HG03469 (cell line): ENCODE results near the gene DPM3.
"Not testable (repeated sequence)": the region's sequence is repeated elsewhere in the genome, so short reads cannot be mapped to it uniquely, and the experiment has no call there.

ENCODE experiments used
- ATAC-seq: cut with Tn5 transposase; IDR thresholded peaks from one replicate; pipeline ENCODE4 v1.9.1; 2021; ENCODE audit warnings: mild to moderate bottlenecking, moderate library complexity, moderate number of reproducible peaks; ENCODE audit not compliant: unreplicated experiment

Gene DPM3

DNA sequence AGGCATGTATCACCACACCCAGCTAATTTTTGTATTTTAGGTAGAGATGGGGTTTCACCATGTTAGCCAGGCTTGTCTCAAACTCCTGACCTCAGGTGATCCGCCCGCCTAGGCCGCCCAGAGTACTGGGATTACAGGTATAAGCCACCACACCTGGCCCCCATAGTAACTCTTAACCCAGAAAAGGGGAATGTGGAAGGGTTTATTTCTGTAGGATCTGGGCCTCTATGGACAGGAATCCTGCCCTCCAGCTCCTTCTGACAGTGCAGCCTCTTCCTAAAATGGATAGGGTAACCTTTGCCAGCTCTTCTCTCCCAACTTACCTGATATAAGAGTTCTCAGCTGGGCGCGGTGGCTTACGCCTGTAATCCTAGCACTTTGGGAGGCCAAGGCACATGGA lies 22.3 kb upstream of the DPM3 start:
- not testable (repeated sequence) for ATAC-seq

- no peak for ATAC-seq
Observed at GRCh38 chr1:155160128-155160527, 19.8 kb upstream of the DPM3 start.

DNA sequence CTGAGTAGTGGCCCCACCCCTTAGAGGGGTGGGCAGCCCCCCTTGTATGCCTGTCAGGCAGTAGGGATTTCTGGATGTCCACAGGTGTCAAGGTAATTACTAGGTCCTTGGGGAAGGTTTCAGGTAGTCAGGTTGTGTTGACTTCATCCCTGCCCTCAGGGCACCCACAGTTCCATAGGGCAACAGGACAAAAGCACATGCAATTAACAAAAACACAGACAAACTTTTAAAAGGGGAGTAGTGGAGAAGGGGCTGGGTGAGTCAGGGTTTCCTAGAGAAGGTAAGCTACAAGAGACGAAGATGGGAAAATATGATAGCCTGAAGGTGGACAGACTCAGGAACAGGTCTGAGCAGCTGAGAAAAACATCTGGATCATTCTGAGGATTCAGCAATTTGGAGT lies 18.7 kb upstream of the DPM3 start:
- ATAC-seq = no peak

DNA sequence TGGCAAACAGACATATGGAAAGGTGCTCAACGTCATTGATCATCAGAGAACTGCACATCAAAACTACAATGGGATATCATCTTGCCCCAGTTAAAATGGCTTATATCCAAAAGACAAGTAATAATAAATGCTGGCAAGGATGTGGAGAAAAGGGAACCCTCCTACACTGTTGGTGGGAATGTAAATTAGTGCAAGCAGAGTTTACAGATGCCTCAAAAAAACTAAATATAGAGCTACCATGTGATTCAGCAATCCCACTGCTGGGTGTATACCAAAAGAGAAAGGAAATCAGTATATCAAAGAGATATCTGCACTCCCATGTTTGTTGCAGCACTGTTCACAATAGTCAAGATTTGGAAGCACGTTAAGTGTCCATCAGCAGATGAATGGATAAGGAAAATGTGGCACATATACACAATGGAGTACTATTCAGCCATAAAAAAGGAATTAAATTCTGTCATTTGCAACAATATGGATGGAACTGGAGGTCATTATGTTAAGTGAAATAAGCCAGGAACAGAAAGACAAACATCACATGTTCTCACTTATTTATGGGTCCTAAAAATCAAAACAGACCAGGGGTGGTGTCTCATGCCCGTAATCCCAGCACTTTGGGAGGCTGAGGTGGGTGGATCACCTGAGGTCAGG lies 15.8 kb upstream of the DPM3 start:
- ATAC-seq = not testable (repeated sequence)

DNA sequence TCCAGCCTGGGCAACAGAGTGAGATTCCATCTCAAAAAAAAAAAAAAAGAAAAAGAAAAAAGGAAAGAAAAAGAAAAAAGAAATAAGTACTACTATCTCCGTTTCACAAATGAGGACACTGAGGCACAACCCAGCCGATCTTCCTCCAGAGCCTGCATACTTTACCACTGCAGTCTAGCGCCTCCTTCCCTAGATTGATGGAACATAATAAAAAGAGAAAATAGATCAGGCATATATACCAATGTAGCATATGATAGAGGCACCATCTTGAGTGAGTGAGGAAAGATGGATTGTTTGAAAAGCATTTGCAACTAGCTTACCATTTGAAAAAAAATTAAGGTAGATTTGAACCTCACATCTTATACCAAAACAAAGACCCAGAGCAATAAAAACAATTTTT lies 5.2 kb upstream of the DPM3 start:
- no peak for ATAC-seq

DNA sequence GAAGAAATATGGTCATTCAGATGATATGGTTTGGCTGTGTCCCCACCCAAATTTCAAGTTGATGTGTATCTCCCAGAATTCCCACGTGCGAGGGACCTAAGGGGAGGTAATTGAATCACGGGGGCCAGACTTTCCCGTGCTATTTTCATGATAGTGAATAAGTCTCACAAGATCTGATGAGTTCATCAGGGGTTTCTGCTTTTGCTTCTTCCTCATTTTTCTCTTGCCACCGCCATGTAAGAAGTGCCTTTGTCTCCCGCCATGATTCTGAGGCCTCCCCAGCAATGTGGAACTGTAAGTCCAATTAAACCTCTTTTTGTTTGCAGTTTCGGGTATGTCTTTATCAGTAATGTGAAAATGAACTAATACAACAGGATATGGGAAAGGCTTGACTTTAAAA lies 1.4 kb upstream of the DPM3 start:
- no peak for ATAC-seq

DNA sequence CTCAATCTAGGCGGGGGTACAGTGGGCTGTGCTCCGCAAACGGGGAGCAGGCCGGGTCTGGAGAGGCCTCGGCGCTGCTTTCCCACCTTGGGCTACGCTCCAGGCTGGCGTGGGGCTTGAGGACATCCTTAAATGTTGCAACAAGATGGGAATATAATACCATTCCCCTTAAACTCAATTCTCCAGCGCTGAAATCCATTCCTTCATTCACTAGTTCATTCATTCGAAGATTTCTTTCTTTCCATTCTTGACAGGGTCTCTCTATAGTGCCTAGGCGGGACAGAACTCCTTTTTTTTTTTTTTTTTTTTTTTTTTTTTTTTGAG lies 261 bp upstream of the DPM3 start:
- no peak for ATAC-seq

DNA sequence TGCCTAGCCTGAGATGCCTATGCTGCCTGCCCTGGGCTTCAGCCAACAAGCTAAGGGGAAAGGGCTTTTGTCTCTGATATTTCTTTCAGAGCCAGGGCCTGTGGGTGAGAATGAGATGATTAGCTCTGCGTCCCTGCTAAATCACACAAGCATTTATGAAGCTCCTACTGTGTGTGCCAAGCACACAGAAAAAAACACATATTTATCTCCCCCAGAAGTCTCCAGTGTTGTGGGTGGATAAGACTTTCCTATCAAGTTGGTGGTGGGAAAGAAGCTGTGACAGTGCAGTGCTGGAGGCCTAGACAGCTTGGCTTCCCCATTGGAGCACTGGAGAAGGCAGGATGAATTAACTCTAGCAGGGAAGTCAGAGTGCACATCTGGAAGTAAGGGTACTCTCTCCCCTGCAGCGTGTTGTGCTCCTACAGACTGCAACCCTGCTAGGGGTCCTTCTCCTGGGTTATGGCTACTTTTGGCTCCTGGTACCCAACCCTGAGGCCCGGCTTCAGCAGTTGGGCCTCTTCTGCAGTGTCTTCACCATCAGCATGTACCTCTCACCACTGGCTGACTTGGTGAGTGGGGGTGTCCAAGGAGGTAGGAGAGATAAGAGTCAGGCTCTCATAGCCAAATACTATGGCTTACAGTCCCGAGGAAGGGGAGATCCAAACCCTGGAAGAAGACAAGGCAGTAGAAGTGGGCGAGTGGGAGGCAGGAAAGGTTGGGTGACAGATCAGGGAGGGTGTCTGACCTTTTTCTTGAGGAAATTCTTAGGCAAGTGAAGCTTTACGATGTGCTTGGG lies 3.0 kb downstream of the DPM3 start:
- ATAC-seq = no peak

DNA sequence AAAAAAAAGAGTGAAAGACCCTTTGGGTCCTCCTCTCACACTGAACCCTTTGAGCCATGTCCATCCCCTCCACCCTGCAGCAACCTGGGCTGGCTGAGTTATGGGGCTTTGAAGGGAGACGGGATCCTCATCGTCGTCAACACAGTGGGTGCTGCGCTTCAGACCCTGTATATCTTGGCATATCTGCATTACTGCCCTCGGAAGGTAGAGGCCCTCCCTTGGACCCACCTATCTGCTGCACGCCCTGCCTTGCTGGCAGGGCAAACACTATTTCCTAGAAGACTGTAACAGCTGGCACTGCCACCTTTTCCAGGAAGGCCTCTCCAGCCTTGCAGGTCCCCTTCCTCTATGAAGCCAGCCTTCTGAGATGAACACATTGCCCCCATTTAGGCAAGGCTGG lies 3.6 kb downstream of the DPM3 start:
- no peak for ATAC-seq

GRCh38 chr1:155135415-155136028 lies 4.8 kb downstream of the DPM3 start, which contains the start of gene SLC50A1:
SLC50A1 (plus strand) TSS chr1:155135852; CDS start chr1:155135912, 60 bp downstream.
- peak; percentile 51 for ATAC-seq

GRCh38 chr1:155134880-155135414 lies 5.4 kb downstream of the DPM3 start:
- ATAC-seq = no peak

DNA sequence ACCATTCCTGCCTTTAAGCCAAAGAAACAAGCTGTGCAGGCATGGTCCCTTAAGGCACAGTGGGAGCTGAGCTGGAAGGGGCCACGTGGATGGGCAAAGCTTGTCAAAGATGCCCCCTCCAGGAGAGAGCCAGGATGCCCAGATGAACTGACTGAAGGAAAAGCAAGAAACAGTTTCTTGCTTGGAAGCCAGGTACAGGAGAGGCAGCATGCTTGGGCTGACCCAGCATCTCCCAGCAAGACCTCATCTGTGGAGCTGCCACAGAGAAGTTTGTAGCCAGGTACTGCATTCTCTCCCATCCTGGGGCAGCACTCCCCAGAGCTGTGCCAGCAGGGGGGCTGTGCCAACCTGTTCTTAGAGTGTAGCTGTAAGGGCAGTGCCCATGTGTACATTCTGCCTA lies 6.0 kb downstream of the DPM3 start:
- ATAC-seq = no peak

DNA sequence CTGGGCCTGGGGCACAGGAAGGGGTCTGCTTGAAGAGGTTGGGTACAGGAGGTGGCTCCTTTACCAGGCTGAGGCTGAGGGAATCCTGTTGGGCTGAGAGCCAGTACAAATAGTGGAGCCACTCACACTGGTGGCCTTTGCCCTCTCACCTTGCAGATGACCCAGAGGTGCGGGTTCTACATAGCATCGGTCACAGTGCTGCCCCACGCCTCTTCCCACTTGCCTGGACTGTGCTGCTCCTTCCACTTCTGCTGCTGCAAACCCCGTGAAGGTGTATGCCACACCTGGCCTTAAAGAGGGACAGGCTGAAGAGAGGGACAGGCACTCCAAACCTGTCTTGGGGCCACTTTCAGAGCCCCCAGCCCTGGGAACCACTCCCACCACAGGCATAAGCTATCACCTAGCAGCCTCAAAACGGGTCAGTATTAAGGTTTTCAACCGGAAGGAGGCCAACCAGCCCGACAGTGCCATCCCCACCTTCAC lies 6.5 kb downstream of the DPM3 start:
- no peak for ATAC-seq

DNA sequence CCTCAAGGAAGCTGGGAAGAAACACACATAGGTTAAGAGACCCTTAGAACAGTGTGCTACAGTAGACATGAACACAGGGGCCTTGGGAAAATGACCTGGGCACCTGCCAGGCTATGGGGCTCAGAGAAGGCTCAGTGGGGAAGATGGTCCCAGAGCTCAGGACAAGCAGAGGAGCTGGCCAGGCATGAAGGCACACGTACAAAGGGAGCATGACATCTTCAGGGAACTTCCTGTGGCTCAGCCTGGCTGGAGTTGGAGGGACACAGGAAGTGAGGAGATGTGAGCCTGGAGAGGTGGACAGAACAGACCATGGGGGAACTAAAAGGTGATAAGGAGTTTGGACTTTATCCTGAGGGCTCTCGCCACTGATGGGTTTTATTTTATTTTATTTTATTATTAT lies 8.5 kb downstream of the DPM3 start:
- no peak for ATAC-seq

DNA sequence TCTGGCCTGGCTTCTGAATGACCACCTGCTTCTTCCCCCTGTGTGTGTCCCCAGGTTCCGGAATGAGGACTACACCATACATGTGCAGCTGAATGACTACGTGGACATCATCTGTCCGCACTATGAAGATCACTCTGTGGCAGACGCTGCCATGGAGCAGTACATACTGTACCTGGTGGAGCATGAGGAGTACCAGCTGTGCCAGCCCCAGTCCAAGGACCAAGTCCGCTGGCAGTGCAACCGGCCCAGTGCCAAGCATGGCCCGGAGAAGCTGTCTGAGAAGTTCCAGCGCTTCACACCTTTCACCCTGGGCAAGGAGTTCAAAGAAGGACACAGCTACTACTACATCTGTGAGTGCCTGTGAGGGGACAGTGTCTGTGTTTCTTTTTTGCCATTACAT lies 9.0 kb downstream of the DPM3 start:
- no peak for ATAC-seq

DNA sequence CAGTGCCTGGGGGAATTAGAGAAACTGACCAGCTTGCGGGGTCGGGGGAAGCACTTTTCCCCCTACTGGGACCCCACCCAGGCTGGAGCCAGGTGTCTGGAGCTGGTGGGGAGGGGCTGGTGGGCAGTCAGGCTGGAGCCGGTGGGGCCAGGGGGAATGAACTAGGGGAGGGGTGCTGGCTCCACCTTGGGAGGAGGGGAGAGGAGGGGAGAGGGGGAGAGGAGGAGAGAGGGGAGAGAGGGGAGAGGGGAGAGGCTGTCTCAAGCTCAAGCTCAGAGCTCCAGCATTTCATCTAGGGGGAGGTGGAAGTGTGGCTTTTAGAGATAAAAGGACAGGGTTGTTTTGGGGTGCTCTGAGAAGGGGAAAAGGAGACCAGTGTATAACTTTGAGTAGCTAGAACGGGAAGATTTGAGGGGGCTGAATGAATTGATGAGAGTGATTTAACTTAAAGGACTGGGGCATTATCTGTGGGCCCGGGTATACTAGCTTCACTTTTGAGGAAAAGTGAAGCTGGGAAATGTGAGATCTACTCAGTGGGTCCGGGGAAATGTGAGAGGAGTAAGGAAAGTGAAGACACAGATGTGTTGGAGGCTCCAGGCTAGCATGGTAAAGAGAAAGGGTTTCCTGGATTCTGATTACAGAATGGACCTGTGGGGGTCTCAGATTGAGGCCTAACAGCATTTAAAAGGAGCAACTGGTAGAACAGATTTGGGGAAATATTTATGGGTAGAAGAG lies 9.9 kb downstream of the DPM3 start:
- no peak for ATAC-seq

DNA sequence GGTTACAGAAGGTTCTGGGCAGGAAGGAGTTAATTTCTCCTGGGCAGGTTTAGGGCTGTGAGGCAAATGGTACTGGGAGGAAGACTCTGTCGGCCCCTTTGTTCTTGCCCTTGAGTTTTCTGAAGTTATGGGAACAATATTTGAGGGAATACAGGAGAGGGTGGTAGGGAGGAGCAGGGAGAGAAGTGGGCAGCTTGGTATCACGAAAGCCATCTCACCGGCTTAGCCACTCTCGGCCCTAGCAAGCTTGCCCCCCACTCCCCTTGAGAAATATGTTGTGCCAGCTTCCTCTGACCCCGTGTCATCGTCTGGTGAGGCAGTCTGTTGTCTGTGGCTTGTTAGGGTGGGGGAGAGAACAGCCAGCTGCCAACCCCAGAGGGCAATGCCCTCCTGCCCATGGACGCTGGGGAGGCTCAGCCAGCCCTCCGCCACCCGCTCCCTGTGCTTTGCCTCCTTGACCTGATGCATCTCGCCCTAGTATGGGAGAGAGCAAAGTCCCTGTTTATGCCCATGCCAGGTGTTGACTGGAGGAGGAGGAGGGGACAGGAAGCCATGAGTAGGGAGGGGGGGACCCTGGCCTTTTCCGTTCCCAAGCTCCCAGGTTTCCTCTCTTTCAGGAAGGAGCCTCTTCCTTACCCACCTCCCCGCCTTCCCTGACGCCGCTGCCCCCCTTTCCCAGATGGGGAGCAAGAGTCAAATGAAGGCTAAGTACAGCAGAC lies 11.4 kb downstream of the DPM3 start:
- ATAC-seq = no peak

- ATAC-seq = no peak
Observed at GRCh38 chr1:155127967-155128754, 12.2 kb downstream of the DPM3 start.

DNA sequence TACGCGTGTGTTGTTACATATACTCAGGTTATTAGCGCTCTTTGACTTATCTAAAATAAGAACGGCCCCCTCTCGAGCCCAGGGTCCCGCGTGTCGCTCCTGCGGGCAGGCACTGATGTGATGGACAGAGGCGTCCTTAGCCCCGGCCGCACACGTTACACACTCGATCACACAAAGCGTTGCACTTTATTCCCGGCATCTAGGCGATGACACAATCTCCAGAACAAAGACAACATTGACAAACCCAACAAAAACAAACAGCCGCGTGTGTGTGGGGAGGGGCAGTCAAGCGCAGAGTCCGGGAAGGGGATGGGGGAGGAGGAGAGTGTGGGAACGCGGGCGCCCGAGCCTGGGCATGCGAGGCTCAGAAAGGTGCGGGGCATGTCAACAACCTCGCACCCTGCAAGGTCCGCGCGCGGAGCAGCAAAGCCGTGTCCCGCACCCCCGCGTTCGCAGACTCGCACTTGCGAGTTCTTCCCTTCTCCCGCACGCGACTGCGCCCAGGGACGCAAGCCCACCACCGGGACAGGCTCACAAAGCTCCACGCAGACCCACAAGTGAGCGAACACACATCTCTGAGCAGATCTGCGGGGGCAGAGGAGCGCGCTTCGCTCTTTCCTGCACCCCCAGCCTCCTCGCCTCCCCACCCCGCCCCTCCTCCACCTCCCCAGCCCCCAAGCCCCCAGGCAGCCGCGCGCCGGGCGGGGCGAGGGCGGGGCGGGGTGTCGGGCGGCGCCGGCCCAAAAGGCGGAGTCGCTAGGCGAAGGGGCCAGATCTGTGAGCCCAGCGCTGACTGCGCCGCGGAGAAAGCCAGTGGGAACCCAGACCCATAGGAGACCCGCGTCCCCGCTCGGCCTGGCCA lies 13.0 kb downstream of the DPM3 start, which contains the start of gene EFNA1:
TSS of gene EFNA1 (plus strand) at position 772 of the 862 bp plus-strand sequence. CDS start 102 bp downstream, outside the sequence.
- ATAC-seq = no peak
